Inflammatory macrophage treated with lipopolysaccharide for 4 hours (primary cell): Measurements from ENCODE around the gene CDK16.

Source experiments
- DNase-seq: peaks from one replicate; pipeline ENCODE4 v3.0.0-alpha.2; 2020

Gene CDK16

DNA sequence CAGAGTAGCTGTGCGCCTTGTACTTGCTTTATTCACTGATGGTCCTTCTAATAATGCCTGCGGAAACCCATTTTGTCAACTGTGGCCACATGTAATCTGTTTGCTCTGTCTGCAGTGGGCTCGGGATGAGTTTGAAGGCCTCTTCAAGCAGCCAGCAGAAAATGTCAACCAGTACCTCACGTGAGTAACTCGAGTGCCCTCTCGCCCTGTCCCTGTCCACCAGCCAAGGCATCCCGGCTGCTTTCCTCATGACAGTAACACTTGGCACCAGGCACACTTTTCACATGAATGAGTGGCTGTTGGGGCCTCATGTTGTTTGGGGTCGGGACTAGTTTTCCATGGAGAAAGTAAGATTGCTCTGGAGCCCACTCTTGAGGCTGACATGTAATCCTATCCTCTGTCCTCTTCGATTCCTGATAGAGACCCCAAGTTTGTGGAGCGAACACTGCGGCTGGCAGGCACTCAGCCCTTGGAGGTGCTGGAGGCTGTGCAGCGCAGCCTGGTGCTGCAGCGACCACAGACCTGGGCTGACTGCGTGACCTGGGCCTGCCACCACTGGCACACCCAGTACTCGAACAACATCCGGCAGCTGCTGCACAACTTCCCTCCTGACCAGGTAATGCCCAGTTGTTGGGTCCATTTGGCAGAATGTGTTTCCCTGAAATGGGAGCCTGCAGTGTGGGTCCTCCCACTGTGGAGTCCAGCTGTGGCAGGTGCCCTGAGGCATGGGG, 8.8 kb upstream of the CDK16 start:
- no peak for DNase-seq

DNA sequence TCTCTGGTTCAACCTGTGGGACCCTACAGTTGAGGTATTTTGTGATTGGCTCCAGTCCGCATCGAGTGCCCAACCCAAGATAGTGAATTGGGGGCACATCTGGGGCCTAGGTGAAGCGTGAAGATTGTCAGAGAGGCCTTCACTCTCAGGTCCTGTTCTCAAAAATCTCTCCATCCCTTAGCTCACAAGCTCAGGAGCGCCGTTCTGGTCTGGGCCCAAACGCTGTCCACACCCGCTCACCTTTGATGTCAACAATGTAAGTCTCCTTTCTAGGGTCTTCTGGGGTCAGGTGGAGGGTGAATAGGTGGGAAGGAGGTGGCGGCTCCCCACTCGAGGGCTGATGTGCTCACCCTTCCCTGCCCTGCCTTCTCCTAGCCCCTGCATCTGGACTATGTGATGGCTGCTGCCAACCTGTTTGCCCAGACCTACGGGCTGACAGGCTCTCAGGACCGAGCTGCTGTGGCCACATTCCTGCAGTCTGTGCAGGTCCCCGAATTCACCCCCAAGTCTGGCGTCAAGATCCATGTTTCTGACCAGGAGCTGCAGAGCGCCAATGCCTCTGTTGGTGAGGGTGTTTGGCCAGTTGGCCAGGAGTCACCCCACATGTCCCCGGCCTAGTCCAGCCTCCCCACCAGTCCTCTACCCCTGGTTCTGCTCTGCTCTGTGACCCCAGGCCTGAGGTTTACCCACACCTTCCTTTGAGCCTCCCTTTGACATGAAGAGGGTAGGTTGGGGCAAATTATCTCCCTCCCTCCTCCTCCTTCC, 7.6 kb upstream of the CDK16 start:
- DNase-seq: no peak

DNA sequence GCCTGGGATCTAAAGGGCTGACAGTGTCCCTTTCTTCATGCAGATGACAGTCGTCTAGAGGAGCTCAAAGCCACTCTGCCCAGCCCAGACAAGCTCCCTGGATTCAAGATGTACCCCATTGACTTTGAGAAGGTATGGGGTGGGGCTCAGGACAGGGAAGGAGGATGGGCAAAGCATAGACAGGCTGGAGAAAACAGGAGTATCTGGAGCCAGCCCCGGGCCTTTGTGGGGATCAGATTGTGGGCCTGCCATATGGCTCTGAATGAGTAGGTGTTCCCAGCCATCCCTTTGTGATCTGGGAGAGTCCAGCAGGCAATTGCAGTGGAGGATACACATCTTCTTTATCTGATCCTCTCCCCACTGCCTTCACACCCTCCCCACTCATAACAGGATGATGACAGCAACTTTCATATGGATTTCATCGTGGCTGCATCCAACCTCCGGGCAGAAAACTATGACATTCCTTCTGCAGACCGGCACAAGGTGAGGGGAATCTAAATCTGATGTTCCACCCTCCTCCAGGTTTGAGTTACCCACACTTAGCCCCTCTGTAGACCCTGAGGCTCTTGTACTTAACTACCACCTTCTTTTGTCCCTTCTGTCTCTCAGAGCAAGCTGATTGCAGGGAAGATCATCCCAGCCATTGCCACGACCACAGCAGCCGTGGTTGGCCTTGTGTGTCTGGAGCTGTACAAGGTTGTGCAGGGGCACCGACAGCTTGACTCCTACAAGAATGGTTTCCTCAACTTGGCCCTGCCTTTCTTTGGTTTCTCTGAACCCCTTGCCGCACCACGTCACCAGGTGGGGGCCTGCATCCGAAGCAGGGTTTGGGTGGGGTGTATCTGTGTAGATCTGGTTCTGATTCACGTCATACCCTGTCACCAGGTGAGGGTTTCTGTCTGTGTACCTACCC, 5.8 kb upstream of the CDK16 start:
- DNase-seq: no peak

DNA sequence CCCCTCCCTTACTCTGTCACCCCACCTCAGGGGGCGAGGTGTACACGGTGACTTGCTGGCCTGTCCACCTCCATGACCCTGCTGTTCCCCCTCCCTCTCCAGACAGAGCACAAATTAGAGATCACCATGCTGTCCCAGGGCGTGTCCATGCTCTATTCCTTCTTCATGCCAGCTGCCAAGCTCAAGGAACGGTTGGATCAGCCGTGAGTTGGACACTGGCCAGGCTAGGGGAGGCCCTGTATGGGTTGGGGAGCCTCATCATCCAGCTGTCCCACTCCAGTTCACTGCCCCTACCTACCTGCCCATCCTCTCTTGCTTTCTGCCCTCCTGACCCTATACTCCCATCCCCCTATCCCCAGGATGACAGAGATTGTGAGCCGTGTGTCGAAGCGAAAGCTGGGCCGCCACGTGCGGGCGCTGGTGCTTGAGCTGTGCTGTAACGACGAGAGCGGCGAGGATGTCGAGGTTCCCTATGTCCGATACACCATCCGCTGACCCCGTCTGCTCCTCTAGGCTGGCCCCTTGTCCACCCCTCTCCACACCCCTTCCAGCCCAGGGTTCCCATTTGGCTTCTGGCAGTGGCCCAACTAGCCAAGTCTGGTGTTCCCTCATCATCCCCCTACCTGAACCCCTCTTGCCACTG, 3.9 kb upstream of the CDK16 start:
- no peak for DNase-seq

DNA sequence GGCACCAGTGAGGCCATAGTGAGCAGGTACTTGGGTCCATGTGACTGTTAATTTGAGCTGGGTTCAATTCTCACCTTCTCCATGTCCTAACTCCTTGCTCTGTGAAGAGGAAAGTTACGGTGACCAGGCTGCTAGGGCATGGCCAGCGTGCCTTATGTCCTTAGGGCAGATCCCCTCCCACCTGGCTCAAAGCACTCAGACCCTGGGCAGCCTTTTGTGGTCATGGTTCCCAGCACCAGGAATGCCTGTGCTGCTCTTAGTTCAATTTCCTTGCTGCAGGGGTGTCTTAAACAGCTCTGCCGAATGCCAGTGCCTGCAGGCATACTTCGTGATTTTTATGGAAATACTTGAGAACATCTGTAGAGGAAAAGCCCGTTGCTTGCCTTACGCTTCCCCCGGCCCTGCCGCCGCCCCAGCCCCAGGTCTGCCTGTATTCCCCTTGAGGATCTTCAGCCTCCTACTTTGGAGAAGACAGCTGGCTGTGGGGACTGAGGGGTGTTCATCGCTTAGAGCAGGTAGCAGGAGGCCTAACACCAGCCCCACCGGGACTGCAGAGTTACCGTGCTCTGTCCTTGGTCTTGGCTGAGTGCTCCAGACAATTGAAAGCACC, 3.1 kb upstream of the CDK16 start:
- no peak for DNase-seq

DNA sequence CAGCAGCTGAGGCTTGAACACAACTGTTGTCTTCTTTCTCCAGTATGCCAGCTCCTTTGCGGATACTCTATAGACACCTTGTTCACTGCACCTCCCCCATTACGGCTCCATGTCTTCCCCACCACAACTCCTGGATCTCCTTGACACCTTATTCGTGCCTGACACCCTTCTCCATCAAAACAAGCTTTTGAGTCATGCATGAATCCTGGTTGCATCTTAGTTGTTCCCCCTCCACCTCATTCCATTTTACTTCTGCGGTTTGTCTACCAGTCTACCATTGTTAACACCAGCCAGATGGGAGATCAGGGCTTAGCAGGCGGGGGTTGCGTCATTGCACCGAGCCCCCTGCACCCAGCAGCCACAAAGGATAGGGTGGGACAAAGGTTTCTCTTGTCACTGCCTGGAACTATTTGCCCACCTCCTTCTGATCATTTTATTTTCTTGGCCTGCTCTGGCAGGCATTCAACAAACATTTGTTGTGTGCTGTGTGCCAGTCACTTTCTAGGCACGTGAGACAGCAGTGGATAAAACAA, 2.0 kb upstream of the CDK16 start:
- DNase-seq: no peak

DNA sequence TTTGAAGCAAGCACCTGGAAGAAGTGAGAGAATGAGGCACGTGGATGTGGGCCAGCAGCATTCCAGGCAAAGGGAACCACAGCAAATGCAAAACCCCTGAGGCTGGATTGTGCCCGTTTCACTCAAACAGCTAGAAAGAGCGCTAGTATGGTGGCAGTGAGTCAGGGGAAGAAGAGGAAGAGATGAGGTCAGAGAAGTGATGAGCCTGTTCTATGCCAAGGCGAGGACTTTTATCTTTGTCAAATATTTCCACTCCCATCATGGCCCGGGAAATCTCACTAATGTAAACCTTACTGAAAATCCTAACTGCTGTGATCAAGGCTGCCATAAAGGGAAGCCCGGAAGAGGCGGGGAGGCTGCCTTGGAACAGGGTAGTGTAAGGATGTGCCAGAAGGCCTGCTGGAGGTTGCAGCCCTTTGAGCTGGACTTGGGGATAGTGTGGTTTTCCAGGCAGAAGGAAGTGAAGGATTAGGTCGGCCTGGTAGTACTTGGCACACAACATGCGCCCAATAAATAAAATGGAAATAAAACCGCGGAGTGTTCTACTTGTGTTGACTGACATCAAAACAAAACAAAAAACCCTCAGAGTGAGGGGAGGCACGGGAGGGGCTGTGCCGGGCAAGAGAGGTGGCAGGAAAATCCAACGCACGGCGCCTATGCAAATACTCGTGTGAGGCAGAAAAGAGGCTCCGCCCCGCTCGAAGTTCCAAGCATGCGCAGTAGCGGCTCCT, 1.2 kb upstream of the CDK16 start:
- peak; percentile 62 for DNase-seq

DNA sequence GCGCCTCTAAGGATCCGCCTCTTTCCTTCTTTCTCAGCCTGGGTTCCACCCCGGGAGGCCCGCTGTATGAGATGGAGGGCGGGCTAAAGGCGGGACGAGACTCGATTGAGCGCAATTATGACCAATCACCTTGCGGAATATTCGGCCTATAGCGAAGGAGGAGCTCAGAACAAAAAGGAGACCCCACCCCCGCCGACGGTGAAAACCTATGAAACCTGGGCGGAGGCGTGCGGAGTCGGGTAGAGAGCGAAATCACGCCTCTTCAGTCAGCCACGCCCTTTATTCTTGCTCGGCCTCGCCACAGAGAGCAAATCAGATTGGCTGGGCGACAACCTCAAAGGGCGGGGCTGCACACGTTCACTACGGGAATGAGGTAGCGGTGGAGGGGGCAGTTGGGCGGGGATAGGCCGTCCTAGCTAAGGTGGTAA, 615 bp upstream of the CDK16 start:
- DNase-seq: peak; percentile 98

DNA sequence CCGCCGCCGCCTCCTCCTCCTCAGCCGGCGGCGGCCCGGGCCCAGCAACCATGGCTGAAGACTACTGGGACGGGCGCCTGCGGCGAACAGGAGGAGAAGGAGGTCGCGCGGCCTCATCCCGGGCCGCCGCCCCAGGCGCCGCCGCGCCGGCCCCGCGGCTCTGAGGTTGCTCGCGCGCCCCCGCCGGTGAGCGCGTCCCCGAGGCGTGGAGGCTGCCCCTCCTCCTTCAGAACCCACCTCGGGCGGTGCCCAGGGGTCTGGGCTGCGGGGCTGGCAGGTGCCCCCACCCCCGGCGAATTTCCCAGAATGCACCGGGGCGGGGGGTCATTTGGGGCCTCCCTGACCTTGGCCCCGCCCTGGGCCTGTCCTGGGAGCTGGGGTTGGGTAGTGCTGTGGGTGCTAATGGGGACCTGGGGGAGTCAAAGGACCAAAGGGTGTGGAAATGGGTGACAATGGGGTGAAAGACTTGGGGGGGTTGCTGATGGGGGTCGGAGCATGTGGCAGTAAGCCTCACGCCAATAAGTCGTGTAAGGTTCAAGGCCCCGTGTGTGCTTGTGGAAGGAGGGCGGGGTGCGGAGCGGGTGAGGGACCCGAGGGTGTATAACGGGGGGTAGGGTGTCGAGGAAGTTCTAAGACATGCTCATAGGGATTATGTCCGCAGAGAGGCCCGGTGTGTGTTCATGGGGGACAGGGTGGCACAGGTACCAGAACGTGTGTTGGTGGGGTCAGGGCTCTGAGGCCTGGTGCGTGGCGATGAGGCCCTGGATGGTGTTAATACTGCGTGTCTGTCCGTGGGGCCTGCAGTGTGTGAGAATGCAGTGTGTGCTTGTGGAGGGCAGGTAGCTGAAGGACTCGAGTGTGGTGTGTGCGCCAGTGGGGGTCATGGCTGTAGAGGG, 687 bp downstream of the CDK16 start:
- DNase-seq: peak; percentile 47

DNA sequence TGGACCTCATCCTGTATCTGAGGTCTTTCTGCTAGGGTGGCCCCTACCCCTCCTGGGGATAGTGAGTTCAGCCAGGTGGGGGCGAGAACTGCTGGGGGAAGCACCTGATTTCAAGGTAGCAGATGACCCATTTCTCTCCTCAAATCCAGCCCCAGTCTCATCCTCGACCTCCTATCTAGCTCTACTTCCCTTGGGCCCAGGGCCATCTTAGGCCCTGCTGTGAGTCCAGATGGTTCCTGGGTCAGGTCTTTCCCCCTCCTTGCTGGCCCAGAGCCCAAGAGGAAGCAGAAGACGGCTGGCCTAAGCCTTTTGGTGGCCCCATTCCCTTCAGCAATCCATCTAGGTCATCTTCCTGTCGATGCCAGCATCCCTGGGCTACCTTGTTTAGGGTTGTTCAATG, 3.3 kb downstream of the CDK16 start:
- no peak for DNase-seq

DNA sequence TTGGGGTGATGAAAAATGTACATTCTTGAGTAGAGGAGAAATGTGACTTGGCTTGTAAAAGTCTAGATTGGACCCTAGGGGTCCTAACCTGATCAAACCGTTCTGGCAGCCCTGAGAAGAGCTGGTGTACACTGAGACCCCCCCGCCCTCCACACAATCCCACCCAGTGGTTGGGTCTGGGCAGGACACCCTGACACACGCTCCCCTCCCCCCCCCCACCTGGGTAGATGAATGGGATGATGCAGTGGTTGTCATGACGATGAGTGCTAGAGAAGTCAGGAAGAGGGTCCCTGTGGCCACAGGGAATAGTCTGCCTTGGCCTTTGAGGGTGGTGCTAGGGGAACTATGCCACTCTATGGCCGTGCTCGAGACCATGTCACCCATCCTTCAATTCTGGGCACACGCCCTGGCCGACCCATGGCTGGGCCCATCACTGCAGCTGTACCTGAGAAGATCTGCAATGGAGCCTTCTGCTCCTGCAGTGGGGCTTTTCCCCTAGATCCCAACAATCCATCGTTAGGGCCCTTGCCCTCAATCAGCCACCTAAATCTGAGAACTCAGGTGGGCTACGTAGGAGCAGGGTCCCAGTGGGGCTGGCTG, 4.4 kb downstream of the CDK16 start:
- DNase-seq: no peak

DNA sequence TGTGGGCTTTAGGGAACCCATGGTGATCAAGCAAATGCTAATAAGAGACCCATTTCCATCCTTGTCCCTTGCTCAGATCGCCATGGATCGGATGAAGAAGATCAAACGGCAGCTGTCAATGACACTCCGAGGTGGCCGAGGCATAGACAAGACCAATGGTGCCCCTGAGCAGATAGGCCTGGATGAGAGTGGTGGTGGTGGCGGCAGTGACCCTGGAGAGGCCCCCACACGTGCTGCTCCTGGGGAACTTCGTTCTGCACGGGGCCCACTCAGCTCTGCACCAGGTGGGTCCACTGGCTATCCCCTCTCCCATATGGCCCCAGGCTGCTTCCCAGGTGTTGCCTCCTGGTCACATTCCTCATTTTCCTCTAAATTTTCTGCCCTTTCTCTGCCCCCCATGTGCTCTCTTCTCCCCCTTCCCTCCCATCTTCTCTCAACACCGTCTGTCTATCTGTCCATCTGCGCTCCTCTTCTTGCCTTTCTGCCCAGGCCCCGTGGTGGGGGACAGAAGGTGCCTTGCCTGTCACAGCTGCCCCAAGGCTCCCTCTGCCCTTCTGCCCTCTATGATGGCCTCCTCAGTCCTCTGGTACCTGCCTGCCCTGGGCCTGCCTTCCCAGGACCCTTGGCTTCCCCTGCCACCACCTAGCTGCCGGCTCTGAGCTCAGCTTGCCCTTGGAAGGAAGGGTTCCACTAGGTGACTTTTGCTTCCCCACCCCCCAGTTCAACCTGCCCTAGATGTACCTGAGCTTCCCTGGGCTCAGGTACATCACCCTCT, 5.2 kb downstream of the CDK16 start:
- DNase-seq: no peak

DNA sequence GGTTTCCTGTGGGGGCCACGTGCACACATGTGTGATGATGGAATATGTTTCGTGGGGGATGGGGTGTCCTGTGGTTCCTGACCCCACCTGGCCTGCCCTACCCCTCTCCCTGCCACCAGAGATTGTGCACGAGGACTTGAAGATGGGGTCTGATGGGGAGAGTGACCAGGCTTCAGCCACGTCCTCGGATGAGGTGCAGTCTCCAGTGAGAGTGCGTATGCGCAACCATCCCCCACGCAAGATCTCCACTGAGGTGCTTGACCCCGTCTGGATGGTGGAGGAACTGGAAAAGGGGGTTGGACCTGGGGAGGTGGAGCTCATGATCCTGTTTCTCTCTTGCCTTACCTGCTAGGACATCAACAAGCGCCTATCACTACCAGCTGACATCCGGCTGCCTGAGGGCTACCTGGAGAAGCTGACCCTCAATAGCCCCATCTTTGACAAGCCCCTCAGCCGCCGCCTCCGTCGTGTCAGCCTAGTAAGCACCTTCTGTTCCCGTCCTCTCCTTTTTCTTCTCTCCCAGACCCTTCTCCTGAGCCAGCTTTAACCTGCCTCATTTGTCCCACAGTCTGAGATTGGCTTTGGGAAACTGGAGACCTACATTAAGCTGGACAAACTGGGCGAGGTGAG, 5.9 kb downstream of the CDK16 start:
- DNase-seq: no peak

DNA sequence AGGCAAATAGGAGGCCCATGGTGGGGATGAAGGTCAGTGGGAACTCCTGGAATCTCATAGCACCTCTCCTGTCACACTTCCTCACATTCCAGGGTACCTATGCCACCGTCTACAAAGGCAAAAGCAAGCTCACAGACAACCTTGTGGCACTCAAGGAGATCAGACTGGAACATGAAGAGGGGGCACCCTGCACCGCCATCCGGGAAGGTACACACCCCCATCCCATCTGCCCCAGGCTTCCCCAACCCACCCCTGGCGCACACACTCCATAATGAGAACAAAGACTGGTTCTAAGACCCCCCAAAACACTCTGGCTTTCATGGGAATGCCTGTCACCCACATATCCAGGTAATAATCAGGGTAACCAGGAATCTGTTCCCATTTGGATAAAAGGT, 6.4 kb downstream of the CDK16 start:
- DNase-seq: no peak

DNA sequence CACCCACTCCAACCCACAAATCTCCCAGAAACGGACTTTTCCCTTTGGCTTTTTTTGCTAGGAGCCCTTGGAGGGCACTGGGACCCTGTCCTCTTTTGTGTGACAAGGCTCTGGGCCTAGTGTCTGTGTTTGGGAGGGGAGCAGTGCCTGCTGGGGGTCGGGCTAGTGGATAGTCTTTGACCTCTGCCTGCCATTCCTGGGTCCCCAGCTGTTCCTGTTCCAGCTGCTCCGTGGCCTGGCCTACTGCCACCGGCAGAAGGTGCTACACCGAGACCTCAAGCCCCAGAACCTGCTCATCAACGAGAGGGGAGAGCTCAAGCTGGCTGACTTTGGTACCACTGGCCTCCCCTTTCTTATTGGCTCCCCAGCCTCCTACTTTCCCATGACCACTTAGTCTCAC, 7.6 kb downstream of the CDK16 start:
- no peak for DNase-seq

DNA sequence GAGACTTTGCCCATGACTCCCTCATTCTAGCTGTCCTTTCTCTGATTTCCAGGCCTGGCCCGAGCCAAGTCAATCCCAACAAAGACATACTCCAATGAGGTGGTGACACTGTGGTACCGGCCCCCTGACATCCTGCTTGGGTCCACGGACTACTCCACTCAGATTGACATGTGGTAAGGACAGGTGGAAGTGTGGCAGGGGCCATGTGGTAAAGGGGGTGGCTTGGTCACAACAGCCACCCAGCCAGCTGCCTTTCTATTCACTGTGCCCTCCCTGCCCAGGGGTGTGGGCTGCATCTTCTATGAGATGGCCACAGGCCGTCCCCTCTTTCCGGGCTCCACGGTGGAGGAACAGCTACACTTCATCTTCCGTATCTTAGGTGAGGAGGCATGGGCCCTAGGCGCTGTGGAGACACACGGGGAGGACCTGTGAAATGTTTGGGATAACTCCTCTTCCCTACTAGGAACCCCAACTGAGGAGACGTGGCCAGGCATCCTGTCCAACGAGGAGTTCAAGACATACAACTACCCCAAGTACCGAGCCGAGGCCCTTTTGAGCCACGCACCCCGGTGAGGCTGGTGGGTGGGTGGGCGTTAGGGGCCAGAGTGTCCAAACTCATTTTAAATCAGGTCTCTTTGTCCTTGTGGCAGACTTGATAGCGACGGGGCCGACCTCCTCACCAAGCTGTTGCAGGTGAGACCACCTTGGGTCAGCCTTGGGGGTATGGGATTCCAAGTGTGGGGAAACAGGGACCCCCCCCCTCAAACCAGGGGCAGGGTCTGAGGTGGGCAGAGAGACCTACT, 8.3 kb downstream of the CDK16 start:
- no peak for DNase-seq

DNA sequence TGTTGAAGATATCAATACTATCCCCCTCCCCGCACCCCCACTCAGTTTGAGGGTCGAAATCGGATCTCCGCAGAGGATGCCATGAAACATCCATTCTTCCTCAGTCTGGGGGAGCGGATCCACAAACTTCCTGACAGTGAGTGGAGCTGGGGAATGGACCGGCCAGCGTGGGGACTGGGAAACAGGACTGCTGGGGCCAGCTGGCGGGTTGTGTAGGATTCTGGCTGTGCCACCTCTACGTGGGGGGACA, 8.8 kb downstream of the CDK16 start:
- no peak for DNase-seq
